ENCODE results near the gene ITGA6.
A peak's percentile ranks its signal among the peaks of the same experiment; 100 is the strongest.

ITGA6 gene

DNA sequence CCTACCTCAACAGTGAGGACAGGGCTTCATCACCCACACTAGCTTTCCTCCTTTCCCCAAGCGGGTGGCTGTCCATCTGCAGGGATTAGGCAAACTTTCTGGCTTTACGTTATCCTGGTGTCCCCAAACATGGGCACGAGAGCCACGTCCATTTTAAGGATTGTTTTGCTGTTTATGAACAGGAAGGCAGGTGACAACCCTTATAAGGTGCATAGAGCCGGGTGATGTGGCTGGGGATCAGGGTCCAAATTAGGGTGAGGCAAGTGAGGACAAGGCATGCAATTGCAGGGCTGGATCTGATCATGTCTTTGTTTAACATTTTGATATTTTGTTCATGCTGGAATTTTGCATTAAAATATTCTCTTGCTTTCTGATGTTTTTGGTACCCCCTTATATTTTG lies 27.6 kb upstream of the ITGA6 start:
- TF ChIP-seq, protein P1, sequence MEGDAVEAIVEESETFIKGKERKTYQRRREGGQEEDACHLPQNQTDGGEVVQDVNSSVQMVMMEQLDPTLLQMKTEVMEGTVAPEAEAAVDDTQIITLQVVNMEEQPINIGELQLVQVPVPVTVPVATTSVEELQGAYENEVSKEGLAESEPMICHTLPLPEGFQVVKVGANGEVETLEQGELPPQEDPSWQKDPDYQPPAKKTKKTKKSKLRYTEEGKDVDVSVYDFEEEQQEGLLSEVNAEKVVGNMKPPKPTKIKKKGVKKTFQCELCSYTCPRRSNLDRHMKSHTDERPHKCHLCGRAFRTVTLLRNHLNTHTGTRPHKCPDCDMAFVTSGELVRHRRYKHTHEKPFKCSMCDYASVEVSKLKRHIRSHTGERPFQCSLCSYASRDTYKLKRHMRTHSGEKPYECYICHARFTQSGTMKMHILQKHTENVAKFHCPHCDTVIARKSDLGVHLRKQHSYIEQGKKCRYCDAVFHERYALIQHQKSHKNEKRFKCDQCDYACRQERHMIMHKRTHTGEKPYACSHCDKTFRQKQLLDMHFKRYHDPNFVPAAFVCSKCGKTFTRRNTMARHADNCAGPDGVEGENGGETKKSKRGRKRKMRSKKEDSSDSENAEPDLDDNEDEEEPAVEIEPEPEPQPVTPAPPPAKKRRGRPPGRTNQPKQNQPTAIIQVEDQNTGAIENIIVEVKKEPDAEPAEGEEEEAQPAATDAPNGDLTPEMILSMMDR (IDR thresholded peaks at IDR 0.05; ENCODE audit: poor library complexity, severe bottlenecking) = no peak
- no peak for DNase-seq (ENCODE audit: low spot score)
- Histone ChIP-seq H3K9me3 (ENCODE audit: severe bottlenecking) (no peaks in the 10 kb centered on the region), H3K36me3 (ENCODE audit: low read depth) (no peaks in the 10 kb centered on the region), H3K27ac (ENCODE audit: poor library complexity, severe bottlenecking) (no peak overlapping the region), H3K27me3 (ENCODE audit: insufficient read depth, poor library complexity, severe bottlenecking) (no peaks in the 10 kb centered on the region), H3K4me1 (ENCODE audit: insufficient read depth, poor library complexity, severe bottlenecking) (peaks cover 11% of the 10 kb centered on the region), H3K4me3 (ENCODE audit: severe bottlenecking) (no peak overlapping the region)
- no peak for ATAC-seq (ENCODE audit: low read depth)

DNA sequence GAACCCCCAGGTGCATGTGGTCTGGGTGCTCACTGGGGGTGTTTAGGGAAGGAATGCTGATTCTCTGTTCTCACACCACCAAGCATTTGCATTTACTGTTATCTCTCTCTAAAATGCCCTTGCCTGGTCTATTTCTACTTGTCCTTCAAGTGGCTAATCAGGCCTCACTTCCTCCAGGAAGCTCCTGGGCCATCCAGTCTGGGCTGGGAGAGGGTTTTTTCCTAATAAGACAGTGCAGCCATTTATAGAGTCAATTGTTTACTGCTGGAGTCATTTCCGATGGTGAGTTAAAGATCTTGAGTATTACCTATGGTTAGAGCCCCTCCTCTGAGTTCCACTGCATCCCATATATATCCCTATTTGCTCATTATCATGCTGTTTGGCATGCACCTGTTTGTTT lies 25.2 kb upstream of the ITGA6 start:
- TF ChIP-seq, protein P1 (IDR thresholded peaks at IDR 0.05; ENCODE audit: poor library complexity, severe bottlenecking) = no peak
- DNase-seq (ENCODE audit: low spot score) (no peak), ATAC-seq (ENCODE audit: low read depth) (no peak)
- H3K4me3 ChIP-seq (ENCODE audit: severe bottlenecking) = no peak overlapping the region
- H3K27ac ChIP-seq (ENCODE audit: poor library complexity, severe bottlenecking) = no peak overlapping the region
- no peaks in the 10 kb centered on the region for H3K27me3 ChIP-seq (ENCODE audit: insufficient read depth, poor library complexity, severe bottlenecking)
- H3K9me3 ChIP-seq (ENCODE audit: severe bottlenecking) = no peaks in the 10 kb centered on the region
- H3K4me1 ChIP-seq (ENCODE audit: insufficient read depth, poor library complexity, severe bottlenecking) = peaks cover 21% of the 10 kb centered on the region
- no peaks in the 10 kb centered on the region for H3K36me3 ChIP-seq (ENCODE audit: low read depth)

DNA sequence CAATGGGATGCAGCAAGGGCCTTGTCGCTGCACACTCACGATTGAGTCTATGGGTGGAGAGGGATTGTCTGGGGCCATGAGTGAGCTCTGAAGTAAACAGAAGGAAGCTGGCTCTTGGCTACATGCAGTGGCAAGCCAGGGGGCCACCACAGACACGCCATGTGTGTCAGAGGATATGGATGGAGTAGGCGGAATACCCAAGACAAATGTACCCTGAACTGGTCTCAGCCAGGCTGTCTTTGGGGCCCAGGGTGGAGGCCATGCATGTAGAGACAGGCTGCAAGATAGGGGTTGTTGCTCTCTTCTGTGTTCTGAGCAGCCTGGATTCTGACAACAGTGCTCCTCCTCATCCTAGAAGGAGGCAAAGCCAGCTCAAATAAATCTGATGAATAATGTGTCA lies 24.0 kb upstream of the ITGA6 start:
- Histone ChIP-seq H3K27me3 (ENCODE audit: insufficient read depth, poor library complexity, severe bottlenecking) (no peaks in the 10 kb centered on the region), H3K4me1 (ENCODE audit: insufficient read depth, poor library complexity, severe bottlenecking) (peaks cover 33% of the 10 kb centered on the region), H3K4me3 (ENCODE audit: severe bottlenecking) (no peak overlapping the region), H3K27ac (ENCODE audit: poor library complexity, severe bottlenecking) (no peak overlapping the region), H3K9me3 (ENCODE audit: severe bottlenecking) (no peaks in the 10 kb centered on the region), H3K36me3 (ENCODE audit: low read depth) (no peaks in the 10 kb centered on the region)
- ATAC-seq (ENCODE audit: low read depth) = no peak
- TF ChIP-seq, protein P1 (IDR thresholded peaks at IDR 0.05; ENCODE audit: poor library complexity, severe bottlenecking) = no peak
- no peak for DNase-seq (ENCODE audit: low spot score)

DNA sequence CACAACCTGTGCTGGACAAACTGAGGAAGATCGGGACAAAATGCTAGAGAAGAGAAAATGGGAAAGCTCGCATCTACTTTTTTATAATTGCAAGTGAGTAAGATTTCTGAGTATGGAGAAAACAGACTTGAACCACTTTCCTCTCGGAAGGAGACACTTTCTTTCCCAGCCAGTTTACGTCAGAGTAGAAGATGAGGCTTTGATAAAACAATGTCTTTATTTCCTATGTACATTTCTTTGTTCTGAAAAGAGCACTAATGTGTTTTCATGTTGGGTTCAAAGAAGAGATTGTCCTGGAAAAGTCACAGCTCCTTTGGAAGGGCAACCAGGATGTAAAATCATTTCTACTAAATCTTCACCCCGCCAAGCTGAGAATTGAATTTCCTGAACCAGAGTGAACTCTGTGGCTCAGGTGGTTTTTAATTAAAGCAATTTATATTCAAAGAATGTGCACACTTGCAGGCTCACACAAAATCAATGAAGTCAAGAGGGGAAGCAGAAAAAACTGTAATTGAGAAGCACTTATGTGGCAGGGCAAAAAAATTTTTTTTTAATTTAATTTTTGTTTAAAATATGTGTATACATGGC lies 23.4 kb upstream of the ITGA6 start:
- H3K36me3 ChIP-seq (ENCODE audit: low read depth) = no peaks in the 10 kb centered on the region

DNA sequence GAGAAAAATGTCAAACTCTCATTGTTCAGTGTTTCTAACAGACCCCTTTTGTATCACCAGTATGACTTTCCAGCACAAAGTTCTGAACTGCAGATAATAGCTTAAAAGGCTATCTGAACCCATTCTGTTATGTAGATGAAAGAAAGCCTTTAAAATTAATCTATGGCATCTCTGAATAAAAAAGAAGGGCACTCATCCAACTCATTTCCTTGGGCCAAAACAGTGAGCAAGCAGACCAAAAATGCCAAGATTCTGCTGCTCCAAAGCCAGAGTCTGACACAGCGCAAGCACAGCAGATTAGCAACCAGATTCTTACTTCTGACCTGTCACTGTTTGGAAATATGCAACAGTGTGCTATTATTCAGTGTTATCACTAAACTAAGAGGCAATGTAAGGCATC lies 22.6 kb upstream of the ITGA6 start:
- peak; percentile 68 for ATAC-seq (ENCODE audit: low read depth)
- H3K27me3 ChIP-seq (ENCODE audit: insufficient read depth, poor library complexity, severe bottlenecking) = no peaks in the 10 kb centered on the region
- peaks cover 44% of the 10 kb centered on the region for H3K4me1 ChIP-seq (ENCODE audit: insufficient read depth, poor library complexity, severe bottlenecking)
- no peaks in the 10 kb centered on the region for H3K9me3 ChIP-seq (ENCODE audit: severe bottlenecking)
- peak overlapping the region; percentile 30 for H3K27ac ChIP-seq (ENCODE audit: poor library complexity, severe bottlenecking)
- TF ChIP-seq, protein P1 (IDR thresholded peaks at IDR 0.05; ENCODE audit: poor library complexity, severe bottlenecking) = no peak
- no peak for DNase-seq (ENCODE audit: low spot score)
- H3K36me3 ChIP-seq (ENCODE audit: low read depth) = no peaks in the 10 kb centered on the region
- H3K4me3 ChIP-seq (ENCODE audit: severe bottlenecking) = no peak overlapping the region

More for the DNA sequence above, 23.4 kb upstream of the ITGA6 start:
- no peak overlapping the region for H3K4me3 ChIP-seq (ENCODE audit: severe bottlenecking)
- TF ChIP-seq, protein P1 (IDR thresholded peaks at IDR 0.05; ENCODE audit: poor library complexity, severe bottlenecking) = no peak
- no peak for DNase-seq (ENCODE audit: low spot score)
- H3K27me3 ChIP-seq (ENCODE audit: insufficient read depth, poor library complexity, severe bottlenecking) = no peaks in the 10 kb centered on the region
- H3K9me3 ChIP-seq (ENCODE audit: severe bottlenecking) = no peaks in the 10 kb centered on the region
- no peak for ATAC-seq (ENCODE audit: low read depth)
- peaks cover 38% of the 10 kb centered on the region for H3K4me1 ChIP-seq (ENCODE audit: insufficient read depth, poor library complexity, severe bottlenecking)
- peak overlapping the region; percentile 30 for H3K27ac ChIP-seq (ENCODE audit: poor library complexity, severe bottlenecking)
